ENCODE results near the gene OR52I1. TPM values are rescaled to one million over a fixed set of nuclear protein-coding genes. Genes with fewer than 3 reads are reported as not detected.

OR52I1 gene
- total and polyA plus RNA-seq, 7 donors: not detected

DNA sequence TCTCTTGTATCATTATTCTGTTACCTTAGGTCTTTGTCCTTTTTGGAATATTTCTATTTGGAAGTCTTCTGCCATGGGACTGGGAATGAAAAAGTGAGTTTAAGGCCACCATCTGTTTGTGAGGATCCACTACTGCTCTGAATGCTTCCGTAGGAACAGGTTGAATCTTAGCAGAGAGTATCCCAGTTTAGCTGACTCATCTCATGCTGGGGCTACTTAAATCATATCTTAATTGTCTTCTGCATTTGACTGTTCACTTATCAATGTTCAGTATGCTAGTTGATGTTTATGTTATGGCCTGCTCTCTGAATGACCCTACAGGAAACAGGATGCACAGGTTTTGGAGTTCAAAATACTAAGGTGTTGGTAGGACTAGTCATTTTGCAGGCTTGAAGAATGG, 13.7 kb upstream of the OR52I1 start:
- intact Hi-C loops (cut with DNase I): no loop called here
- Histone ChIP-seq H3K27me3 (ENCODE audit: insufficient read depth in 3 of 3, low read length in 2 of 3) (peaks cover 0 to 3% (median 0%) of the 10 kb centered on the region in 3 donors), H3K4me1 (no peaks in the 10 kb centered on the region), H3K4me3 (no peak overlapping the region), H3K9me3 (no peaks in the 10 kb centered on the region), H3K36me3 (ENCODE audit: insufficient read depth in 1 of 2, low read depth in 1 of 2) (no peaks in the 10 kb centered on the region), H3K27ac (no peak overlapping the region)
- DNase-seq (no peak), ATAC-seq (no peak)
- TF ChIP-seq, protein P1, sequence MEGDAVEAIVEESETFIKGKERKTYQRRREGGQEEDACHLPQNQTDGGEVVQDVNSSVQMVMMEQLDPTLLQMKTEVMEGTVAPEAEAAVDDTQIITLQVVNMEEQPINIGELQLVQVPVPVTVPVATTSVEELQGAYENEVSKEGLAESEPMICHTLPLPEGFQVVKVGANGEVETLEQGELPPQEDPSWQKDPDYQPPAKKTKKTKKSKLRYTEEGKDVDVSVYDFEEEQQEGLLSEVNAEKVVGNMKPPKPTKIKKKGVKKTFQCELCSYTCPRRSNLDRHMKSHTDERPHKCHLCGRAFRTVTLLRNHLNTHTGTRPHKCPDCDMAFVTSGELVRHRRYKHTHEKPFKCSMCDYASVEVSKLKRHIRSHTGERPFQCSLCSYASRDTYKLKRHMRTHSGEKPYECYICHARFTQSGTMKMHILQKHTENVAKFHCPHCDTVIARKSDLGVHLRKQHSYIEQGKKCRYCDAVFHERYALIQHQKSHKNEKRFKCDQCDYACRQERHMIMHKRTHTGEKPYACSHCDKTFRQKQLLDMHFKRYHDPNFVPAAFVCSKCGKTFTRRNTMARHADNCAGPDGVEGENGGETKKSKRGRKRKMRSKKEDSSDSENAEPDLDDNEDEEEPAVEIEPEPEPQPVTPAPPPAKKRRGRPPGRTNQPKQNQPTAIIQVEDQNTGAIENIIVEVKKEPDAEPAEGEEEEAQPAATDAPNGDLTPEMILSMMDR (IDR thresholded peaks at IDR 0.05): no peak
- WGBS, 3 donors: 77 to 85% (median 82%) methylated on average over 1 of the region's 1 CpG

DNA sequence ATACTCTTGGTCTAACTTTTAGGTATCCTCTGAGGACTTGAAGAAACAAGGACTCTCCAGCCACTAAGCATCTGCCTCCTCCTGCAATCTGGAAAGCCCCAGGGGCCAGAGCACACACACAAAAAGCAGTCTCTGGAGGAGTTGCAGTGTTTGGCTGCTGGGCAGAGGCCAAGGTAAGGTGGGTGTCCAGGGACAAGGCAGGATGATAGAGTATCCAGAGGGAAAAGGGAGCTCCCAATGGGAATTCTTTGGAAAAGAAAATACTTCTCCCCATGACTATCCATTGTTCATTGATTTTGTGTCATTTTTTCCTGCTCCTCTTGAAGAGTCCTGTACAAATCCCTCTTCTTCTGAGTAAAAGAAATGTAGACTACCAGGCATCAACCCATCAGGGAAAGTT, 12.4 kb upstream of the OR52I1 start, which contains the start of gene OR52I2:
TSS of gene OR52I2 (plus strand) at position 301 of the 400 bp plus-strand sequence.
- no peak within 1 kb of the TSS for H3K27ac ChIP-seq
- no peaks in the 10 kb centered on the region for H3K36me3 ChIP-seq (ENCODE audit: insufficient read depth in 1 of 2, low read depth in 1 of 2)
- no peaks in the 10 kb centered on the region for H3K9me3 ChIP-seq
- intact Hi-C loops (cut with DNase I): no loop called here
- TF ChIP-seq, protein P1 (IDR thresholded peaks at IDR 0.05): no peak
- no peak within 1 kb of the TSS for H3K4me3 ChIP-seq
- H3K27me3 ChIP-seq (ENCODE audit: insufficient read depth in 3 of 3, low read length in 2 of 3): peaks cover 0 to 3% (median 0%) of the 10 kb centered on the region in 3 donors
- DNase-seq (no peak), ATAC-seq (no peak)
- no peaks in the 10 kb centered on the region for H3K4me1 ChIP-seq

DNA sequence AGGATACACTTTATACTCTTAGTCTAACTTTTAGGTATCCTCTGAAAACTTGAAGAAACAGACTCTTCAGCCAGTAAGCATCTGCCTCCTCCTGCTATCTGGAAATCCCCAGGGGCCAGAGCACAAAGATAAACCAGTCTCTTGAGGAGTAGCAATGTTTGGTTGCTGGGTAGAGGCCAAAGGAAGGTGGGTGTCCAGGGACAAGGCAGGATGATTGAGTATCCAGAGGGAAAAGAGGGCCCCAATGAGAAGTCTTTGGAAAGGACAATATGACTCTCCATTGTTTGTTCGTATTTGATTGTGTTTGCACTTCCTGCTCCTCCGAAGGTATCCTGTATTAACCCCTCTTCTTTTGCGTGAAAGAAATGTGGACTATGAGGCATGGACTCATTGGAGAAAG, 4.8 kb upstream of the OR52I1 start:
- no peak for ATAC-seq
- intact Hi-C loops (cut with DNase I): no loop called here

DNA sequence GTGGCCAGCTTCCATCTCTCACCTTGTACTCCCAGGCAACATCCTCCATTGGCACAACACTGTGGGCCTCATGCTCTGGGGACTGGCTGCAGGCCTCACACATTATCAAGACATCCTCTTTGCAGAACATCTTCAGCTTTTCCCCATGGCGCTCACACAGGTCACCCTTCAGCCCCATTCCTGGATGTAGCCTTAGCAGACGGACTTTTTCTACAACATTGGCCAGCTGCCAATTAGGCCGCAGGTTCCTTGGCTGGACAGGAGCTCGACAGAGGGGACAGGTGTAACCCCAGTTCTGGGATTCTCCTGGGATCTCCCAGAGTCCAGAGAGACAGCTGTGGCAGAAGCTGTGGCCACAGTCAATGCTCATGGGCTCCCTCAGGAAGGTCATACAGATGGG, 11.2 kb downstream of the OR52I1 start:
- ATAC-seq (no peak), DNase-seq (no peak)
- Histone ChIP-seq H3K4me3 (no peak overlapping the region), H3K36me3 (ENCODE audit: insufficient read depth in 1 of 2, low read depth in 1 of 2) (peaks cover 10 to 52% of the 10 kb centered on the region in 2 donors), H3K27ac (no peak overlapping the region), H3K9me3 (no peaks in the 10 kb centered on the region), H3K27me3 (ENCODE audit: insufficient read depth in 3 of 3, low read length in 2 of 3) (no peaks in the 10 kb centered on the region), H3K4me1 (peaks cover 11% of the 10 kb centered on the region)
- WGBS, 3 donors: 64 to 72% (median 68%) methylated on average over 4 of the region's 4 CpGs
- intact Hi-C loops (cut with DNase I): no loop called here
- TF ChIP-seq, protein P1 (IDR thresholded peaks at IDR 0.05): no peak

More for the DNA sequence above, 4.8 kb upstream of the OR52I1 start:
- Histone ChIP-seq H3K4me3 (no peak overlapping the region), H3K4me1 (no peaks in the 10 kb centered on the region), H3K9me3 (no peaks in the 10 kb centered on the region), H3K36me3 (ENCODE audit: insufficient read depth in 1 of 2, low read depth in 1 of 2) (no peaks in the 10 kb centered on the region), H3K27me3 (ENCODE audit: insufficient read depth in 3 of 3, low read length in 2 of 3) (no peaks in the 10 kb centered on the region), H3K27ac (no peak overlapping the region)
- DNase-seq: no peak
- TF ChIP-seq, protein P1 (IDR thresholded peaks at IDR 0.05): no peak
- 62 to 76% (median 75%) methylated on average over 3 of the region's 3 CpGs for WGBS, 3 donors

Data from psoas muscle (tissue), 8 donors.